Measurements from ENCODE around the gene ATOX1. TPM values are rescaled to one million over a fixed set of nuclear protein-coding genes. Genes with fewer than 3 reads are reported as not detected.

The ATOX1 gene
- total and polyA plus RNA-seq, 9 of the 15 experiments (the other 6 are each of a cell fraction or from before 2014, with no cell fraction given) = 59.2 to 318 (median 86.2) TPM

GRCh38 chr5:151751593-151751992 lies 6.8 kb downstream of the ATOX1 start (continued):
- TF ChIP-seq RERE (CRISPR knock-in tag; IDR thresholded peaks at IDR 0.05; ENCODE audit: borderline replicate concordance) (no peak), ZNF324 (CRISPR knock-in tag; IDR thresholded peaks at IDR 0.05) (no peak), PHF20 (IDR thresholded peaks at IDR 0.05; ENCODE audit: partially characterized antibody) (no peak), POLR3G (IDR thresholded peaks at IDR 0.05; ENCODE audit: extremely low read depth, insufficient read length, insufficient replicate concordance) (no peak), FOXK2 (conservative IDR thresholded peaks at IDR 0.05 in 1 of 2, IDR thresholded peaks at IDR 0.05 in 1 of 2; ENCODE audit: low read depth in 2 of 2) (no peak), ZNF133 (CRISPR knock-in tag; IDR thresholded peaks at IDR 0.05) (no peak), NR1H2 (CRISPR knock-in tag; IDR thresholded peaks at IDR 0.05) (no peak), ZBTB26 (CRISPR knock-in tag; IDR thresholded peaks at IDR 0.05) (no peak), FOXO4 (CRISPR knock-in tag; IDR thresholded peaks at IDR 0.05) (no peak), NUFIP1 (IDR thresholded peaks at IDR 0.05; ENCODE audit: partially characterized antibody) (no peak), KDM4B (IDR thresholded peaks at IDR 0.05; ENCODE audit: borderline replicate concordance in 2 of 2, low read depth in 1 of 2) (no peak)
